ENCODE data around the gene FREM2.

- TF ChIP-seq MXI1 (IDR thresholded peaks at IDR 0.05; ENCODE audit: borderline replicate concordance, low read depth, low read length) = no peak
- no peak for TF ChIP-seq BHLHE40 (IDR thresholded peaks at IDR 0.05; ENCODE audit: low read depth, low read length)
- TF ChIP-seq RFX5 (IDR thresholded peaks at IDR 0.05; ENCODE audit: low read depth, low read length) = no peak
- TF ChIP-seq CTCF (conservative IDR thresholded peaks at IDR 0.05; ENCODE audit: low read depth, low read length) = no peak
- no peak for TF ChIP-seq SMC3 (IDR thresholded peaks at IDR 0.05; ENCODE audit: low read depth, low read length)
- TF ChIP-seq CEBPB (IDR thresholded peaks at IDR 0.05; ENCODE audit: low read depth, low read length) = no peak
These were observed 188.5 kb downstream of the FREM2 start for GRCh38 chr13:38875186-38875875.

Measured in IMR-90 (cell line).